Esophagus muscularis mucosa (tissue), 4 donors: ENCODE data around the gene WNT7A. TPM values are rescaled to one million over a fixed set of nuclear protein-coding genes. Genes with fewer than 3 reads are reported as not detected.

Experiments
- DNase-seq: peaks from one replicate; pipeline ENCODE4 v3.0.0-alpha.2; 2017; ENCODE audit errors: extremely low spot score
- H3K27ac ChIP-seq, 4 donors: fragments of 200-600 bp; sonication (generic); replicated peaks in 1 of 4; 1 replicate in 3 of 4; 2 replicates in 1 of 4; pipeline ENCODE4 v1.5.1; 2016 to 2019; ENCODE audit warnings: mild to moderate bottlenecking in 1 of 4
- H3K27me3 ChIP-seq, 4 donors: fragments of 200-600 bp; sonication (generic); one replicate each; pipeline versions ENCODE4 v1.5.1 to v1.6.0; 2016 to 2019
- H3K36me3 ChIP-seq, 4 donors: fragments of 200-600 bp; sonication (generic); one replicate each; pipeline ENCODE4 v1.5.1; 2016 to 2019
- H3K4me1 ChIP-seq, 4 donors: fragments of 200-600 bp; sonication (generic); one replicate each; pipeline ENCODE4 v1.5.1; 2016 to 2019
- H3K4me3 ChIP-seq, 4 donors: fragments of 200-600 bp; sonication (generic); 1 replicate in 2 of 4; 2 replicates in 2 of 4; pipeline ENCODE4 v1.5.1; 2016 to 2019; ENCODE audit warnings: mild to moderate bottlenecking in 4 of 4, moderate library complexity in 1 of 4
- H3K9me3 ChIP-seq, 4 donors: fragments of 200-600 bp; sonication (generic); 1 replicate in 3 of 4; 2 replicates in 1 of 4; pipeline ENCODE4 v1.5.1; 2016 to 2019
- EP300 ChIP-seq: sonication (generic); formaldehyde crosslinking; IDR thresholded peaks from one replicate; pipeline ENCODE4 v1.6.1; 2017; ENCODE audit warnings: antibody characterized with exemption
- POLR2A ChIP-seq: fragments of 450-650 bp; IDR thresholded peaks from one replicate; pipeline ENCODE4 v1.6.1; 2017; ENCODE audit warnings: antibody characterized with exemption, moderate library complexity, mild to moderate bottlenecking, low read depth
- POLR2AphosphoS5 ChIP-seq, 2 donors: sonication (generic); formaldehyde crosslinking; IDR thresholded peaks; one replicate each; pipeline ENCODE4 v1.6.1; 2017; ENCODE audit warnings: antibody characterized with exemption in 2 of 2
- WGBS: methylation state at CpG from one replicate; pipeline ENCODE4 v1.1.5; 2018; 5-methylcytosine and 5-hydroxymethylcytosine counted together
- intact Hi-C: fragments of 100-400 bp; cut with DNase I; formaldehyde crosslinking; loops from one replicate; pipeline ENCODE4 v1.15.1; 2023
- total RNA-seq, 4 donors: library from RNA; depleted of rRNA; stranded (reverse); fragments of >200 nt; gene quantifications; one replicate each; pipeline versions ENCODE4 v1.1.0 to v1.2.1, GENCODE V29; 2016
- TF ChIP-seq, protein P1 (sequence below), 3 experiments: fragments of 200-600 bp in 2 of 3; fragments of 450-650 bp in 1 of 3; sonication (generic) in 2 of 3; IDR thresholded peaks; one replicate each; pipeline ENCODE4 v1.5.1; 2017 to 2019; ENCODE audit warnings: antibody characterized with exemption in 3 of 3, mild to moderate bottlenecking in 2 of 3, moderate library complexity in 1 of 3

The WNT7A gene
- total RNA-seq, 4 donors from 2014 or later = not detected

DNA sequence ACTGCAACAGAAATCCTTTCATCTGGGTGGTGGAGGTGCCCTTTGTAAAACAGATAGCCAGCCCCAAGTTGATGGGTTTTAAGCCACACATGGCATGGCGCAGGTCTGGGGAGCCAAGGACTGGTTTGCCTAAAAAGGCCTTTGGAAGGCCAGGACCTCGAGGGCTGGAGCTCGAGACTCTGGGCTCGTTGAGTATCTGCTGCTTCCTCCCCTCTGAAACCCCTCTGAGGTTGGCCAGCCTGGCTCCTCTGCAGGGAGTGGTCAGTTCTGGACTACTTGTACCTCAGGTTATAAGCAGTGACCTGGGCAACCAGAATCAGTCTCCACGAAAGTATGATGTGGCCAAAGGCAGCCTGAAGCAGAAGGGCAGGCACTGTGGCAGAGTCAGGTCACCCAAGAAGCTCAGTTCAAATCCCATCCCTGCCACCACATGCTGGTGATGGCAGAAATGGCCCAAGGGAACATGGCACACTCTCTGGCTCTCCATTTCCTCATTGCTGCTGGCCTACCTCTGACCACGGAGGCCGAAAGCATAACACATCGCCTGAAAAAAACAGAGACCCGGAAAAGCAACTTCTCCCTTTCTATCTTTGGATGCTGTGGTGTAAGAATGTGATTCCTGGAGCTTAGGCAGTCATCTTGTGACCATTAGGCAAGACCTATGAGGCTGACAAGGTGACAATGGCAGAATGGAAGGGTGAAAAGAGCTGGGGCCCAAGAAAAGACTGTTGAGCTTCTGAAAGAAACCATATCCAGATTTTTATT is 51.2 kb downstream of the WNT7A start:
- H3K4me1 ChIP-seq = no peaks in the 10 kb centered on the region
- no peak for DNase-seq
- H3K9me3 ChIP-seq = no peaks in the 10 kb centered on the region
- peaks cover 0 to 18% (median under 1%) of the 10 kb centered on the region in 4 donors for H3K27me3 ChIP-seq
- intact Hi-C loops = no loop called here
- TF ChIP-seq, protein P1, sequence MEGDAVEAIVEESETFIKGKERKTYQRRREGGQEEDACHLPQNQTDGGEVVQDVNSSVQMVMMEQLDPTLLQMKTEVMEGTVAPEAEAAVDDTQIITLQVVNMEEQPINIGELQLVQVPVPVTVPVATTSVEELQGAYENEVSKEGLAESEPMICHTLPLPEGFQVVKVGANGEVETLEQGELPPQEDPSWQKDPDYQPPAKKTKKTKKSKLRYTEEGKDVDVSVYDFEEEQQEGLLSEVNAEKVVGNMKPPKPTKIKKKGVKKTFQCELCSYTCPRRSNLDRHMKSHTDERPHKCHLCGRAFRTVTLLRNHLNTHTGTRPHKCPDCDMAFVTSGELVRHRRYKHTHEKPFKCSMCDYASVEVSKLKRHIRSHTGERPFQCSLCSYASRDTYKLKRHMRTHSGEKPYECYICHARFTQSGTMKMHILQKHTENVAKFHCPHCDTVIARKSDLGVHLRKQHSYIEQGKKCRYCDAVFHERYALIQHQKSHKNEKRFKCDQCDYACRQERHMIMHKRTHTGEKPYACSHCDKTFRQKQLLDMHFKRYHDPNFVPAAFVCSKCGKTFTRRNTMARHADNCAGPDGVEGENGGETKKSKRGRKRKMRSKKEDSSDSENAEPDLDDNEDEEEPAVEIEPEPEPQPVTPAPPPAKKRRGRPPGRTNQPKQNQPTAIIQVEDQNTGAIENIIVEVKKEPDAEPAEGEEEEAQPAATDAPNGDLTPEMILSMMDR (IDR thresholded peaks at IDR 0.05) = no peak
- TF ChIP-seq POLR2A = no peak
- no peak for TF ChIP-seq POLR2AphosphoS5 (IDR thresholded peaks at IDR 0.05)
- no peak for TF ChIP-seq EP300
- H3K4me3 ChIP-seq = no peak overlapping the region
- no peak overlapping the region for H3K27ac ChIP-seq
- WGBS = 71% methylated on average over 4 of the region's 9 CpGs
- no peaks in the 10 kb centered on the region for H3K36me3 ChIP-seq

DNA sequence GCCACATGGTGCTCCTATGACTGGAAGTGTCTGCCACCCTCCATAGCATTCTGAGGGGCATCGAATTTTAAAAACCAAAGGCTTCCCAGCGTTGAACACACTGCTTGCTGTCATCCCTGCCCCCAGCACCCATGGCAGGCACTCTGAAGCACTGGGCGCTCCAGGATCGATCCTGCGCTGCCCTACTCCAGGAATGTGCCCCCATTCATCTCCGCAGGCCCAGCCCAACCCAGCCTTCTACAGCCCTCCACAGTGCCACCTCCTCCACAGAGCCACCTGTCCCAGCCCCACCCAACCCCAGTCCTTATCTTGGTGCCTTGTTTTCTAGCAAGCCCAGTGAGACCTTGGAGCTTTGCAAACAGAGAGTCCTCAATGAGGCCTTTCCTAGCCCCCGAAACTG is 52.2 kb downstream of the WNT7A start:
- no peaks in the 10 kb centered on the region for H3K4me1 ChIP-seq
- TF ChIP-seq EP300 (no peak), POLR2AphosphoS5 (IDR thresholded peaks at IDR 0.05) (no peak), POLR2A (no peak)
- TF ChIP-seq, protein P1 (IDR thresholded peaks at IDR 0.05) = no peak
- H3K36me3 ChIP-seq = no peaks in the 10 kb centered on the region
- peaks cover 0 to 8% (median 0%) of the 10 kb centered on the region in 4 donors for H3K27me3 ChIP-seq
- no peak overlapping the region for H3K4me3 ChIP-seq
- no peak for DNase-seq
- no peak overlapping the region for H3K27ac ChIP-seq
- WGBS = 89% methylated on average over 7 of the region's 7 CpGs
- no peaks in the 10 kb centered on the region for H3K9me3 ChIP-seq
- intact Hi-C loops = no loop called here

DNA sequence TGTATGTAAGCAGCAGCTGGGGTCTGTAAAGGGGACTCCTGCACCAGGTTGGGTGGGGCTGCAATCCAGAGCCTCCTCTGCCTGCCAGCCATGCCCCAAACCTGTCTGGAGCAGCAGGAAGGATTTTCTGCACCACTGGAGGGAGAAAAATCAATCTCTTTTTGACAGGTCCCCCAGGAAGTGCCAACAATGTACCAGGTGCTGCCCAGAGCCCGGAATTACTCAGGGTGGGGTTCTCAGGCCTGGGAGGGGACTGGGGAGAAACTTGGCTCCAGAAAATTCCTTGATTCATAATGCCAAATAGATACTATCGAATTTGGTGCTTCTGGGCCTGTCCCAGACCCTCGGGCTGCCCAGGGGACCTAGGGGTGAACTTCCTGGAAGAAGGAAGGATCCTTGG is 52.6 kb downstream of the WNT7A start:
- DNase-seq = no peak
- Histone ChIP-seq H3K27me3 (peaks cover 0 to 6% (median 0%) of the 10 kb centered on the region in 4 donors), H3K27ac (no peak overlapping the region), H3K4me1 (no peaks in the 10 kb centered on the region), H3K9me3 (no peaks in the 10 kb centered on the region), H3K36me3 (no peaks in the 10 kb centered on the region), H3K4me3 (no peak overlapping the region)
- intact Hi-C loops = no loop called here
- WGBS = 70% methylated on average over 3 of the region's 3 CpGs
- TF ChIP-seq, protein P1 (IDR thresholded peaks at IDR 0.05) = no peak
- TF ChIP-seq EP300 (no peak), POLR2AphosphoS5 (IDR thresholded peaks at IDR 0.05) (no peak), POLR2A (no peak)

DNA sequence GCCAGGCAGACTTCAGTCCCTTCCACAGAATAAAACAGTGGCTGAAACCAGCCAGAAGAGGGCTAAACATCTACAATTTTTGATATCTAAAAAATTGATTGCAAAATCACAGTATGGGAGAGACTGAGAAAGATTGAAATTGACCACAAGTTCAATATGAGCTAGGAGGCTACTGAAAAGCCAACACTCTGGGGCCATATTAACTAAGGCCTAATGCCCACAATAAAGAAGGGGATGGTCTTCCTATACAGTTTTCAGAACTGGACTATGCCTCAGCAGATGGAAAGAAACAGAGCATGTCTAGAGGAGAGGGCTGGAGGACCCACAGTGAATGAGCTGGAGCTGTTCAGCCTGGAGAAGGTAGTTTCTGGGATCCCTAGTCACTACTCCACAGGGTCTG is 53.2 kb downstream of the WNT7A start:
- Histone ChIP-seq H3K27ac (no peak overlapping the region), H3K9me3 (peaks cover 0 to 2% (median 0%) of the 10 kb centered on the region in 4 donors), H3K36me3 (no peaks in the 10 kb centered on the region), H3K4me1 (no peaks in the 10 kb centered on the region), H3K27me3 (peaks cover 0 to 7% (median 0%) of the 10 kb centered on the region in 4 donors), H3K4me3 (no peak overlapping the region)
- intact Hi-C loops = no loop called here
- no peak for TF ChIP-seq EP300
- TF ChIP-seq POLR2AphosphoS5 (IDR thresholded peaks at IDR 0.05) = no peak
- TF ChIP-seq POLR2A = no peak
- TF ChIP-seq, protein P1 (IDR thresholded peaks at IDR 0.05) = no peak
- DNase-seq = no peak

DNA sequence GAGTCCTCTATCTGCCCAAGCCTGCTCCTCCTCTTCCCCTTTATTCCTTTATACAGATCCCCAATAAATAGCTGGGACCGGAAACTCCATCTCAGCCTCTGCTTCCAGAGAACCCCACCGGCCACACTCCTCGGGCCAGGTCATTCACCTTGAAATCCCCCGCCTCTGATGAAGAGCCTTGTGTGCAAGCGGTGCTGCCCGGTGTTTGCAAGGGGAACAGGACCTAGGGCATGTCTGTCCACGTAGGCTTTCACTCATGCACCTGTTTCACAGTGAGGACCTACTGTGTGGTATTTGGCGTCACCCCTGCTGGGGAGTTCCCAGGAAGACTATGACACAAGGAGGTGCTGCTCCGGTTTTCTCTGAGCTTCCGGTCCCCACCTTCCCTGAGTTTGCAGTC is 54.0 kb downstream of the WNT7A start:
- Histone ChIP-seq H3K27ac (no peak overlapping the region), H3K36me3 (no peaks in the 10 kb centered on the region), H3K4me1 (no peaks in the 10 kb centered on the region), H3K4me3 (no peak overlapping the region), H3K27me3 (peaks cover 0 to 9% (median 0%) of the 10 kb centered on the region in 4 donors), H3K9me3 (peaks cover 0 to 4% (median 0%) of the 10 kb centered on the region in 4 donors)
- WGBS = 86% methylated on average over 6 of the region's 10 CpGs
- intact Hi-C loops = no loop called here
- TF ChIP-seq, protein P1 (IDR thresholded peaks at IDR 0.05) = no peak
- TF ChIP-seq EP300 = no peak
- no peak for DNase-seq
